Neural cell (in vitro differentiated cells): ENCODE data around the gene GLO1. TPM values are rescaled to one million over a fixed set of nuclear protein-coding genes. Genes with fewer than 3 reads are reported as not detected.
"Not testable (repeated sequence)": the region's sequence is repeated elsewhere in the genome, so short reads cannot be mapped to it uniquely, and the experiment has no call there.

Source experiments
- H2AFZ ChIP-seq: fragments of 200-600, 300-800 bp; sonication (generic), shearing (Covaris generic); 2 replicates; pipeline ENCODE4 v1.6.0; 2014; ENCODE audit warnings: low read depth, mild to moderate bottlenecking, antibody characterized with exemption, low read length, moderate library complexity
- H3F3A ChIP-seq: fragments of 200-600 bp; shearing (Covaris generic); 2 replicates; pipeline ENCODE4 v1.6.1; 2016; ENCODE audit warnings: mild to moderate bottlenecking, moderate library complexity, mixed read lengths, antibody characterized with exemption, low read length; ENCODE audit not compliant: insufficient read depth, poor library complexity, severe bottlenecking
- H3K27ac ChIP-seq: fragments of 200-600, 300-800 bp; sonication (generic), shearing (Covaris generic); 2 replicates; pipeline ENCODE4 v1.5.1; 2014; ENCODE audit warnings: mild to moderate bottlenecking, low read length, moderate library complexity
- H3K27me3 ChIP-seq: fragments of 300-800, 200-600 bp; sonication (generic), shearing (Covaris generic); 2 replicates; pipeline ENCODE4 v1.6.0; 2014; ENCODE audit warnings: mild to moderate bottlenecking, low read depth, low read length, moderate library complexity; ENCODE audit not compliant: insufficient read depth
- H3K36me3 ChIP-seq: fragments of 300-800, 200-600 bp; sonication (generic), shearing (Covaris generic); 2 replicates; pipeline ENCODE4 v1.5.1; 2014; ENCODE audit warnings: mild to moderate bottlenecking, antibody characterized with exemption, low read length, moderate library complexity; ENCODE audit not compliant: insufficient read depth
- H3K4me2 ChIP-seq: fragments of 300-800, 200-600 bp; sonication (generic), shearing (Covaris generic); 2 replicates; pipeline ENCODE4 v1.6.0; 2014; ENCODE audit warnings: mild to moderate bottlenecking, low read length
- H3K4me3 ChIP-seq: fragments of 300-800, 200-600 bp; sonication (generic), shearing (Covaris generic); 2 replicates; pipeline ENCODE4 v1.5.1; 2014; ENCODE audit warnings: mild to moderate bottlenecking, low read length, moderate library complexity
- H3K79me2 ChIP-seq: fragments of 200-600 bp; shearing (Covaris generic); replicated peaks from 2 replicates; pipeline ENCODE4 v1.6.0; 2014; ENCODE audit warnings: mild to moderate bottlenecking, low read length, moderate library complexity; ENCODE audit not compliant: insufficient read depth
- H3K9ac ChIP-seq: fragments of 300-800, 200-600 bp; sonication (generic), shearing (Covaris generic); 2 replicates; pipeline ENCODE4 v1.6.1; 2016; ENCODE audit warnings: mild to moderate bottlenecking, low read length, mixed read lengths
- H3K9me2 ChIP-seq: fragments of 200-600 bp; shearing (Covaris generic); 2 replicates; pipeline ENCODE4 v1.6.1; 2016; ENCODE audit warnings: mild to moderate bottlenecking, low read length, mixed read lengths; ENCODE audit not compliant: insufficient read depth
- H3K9me3 ChIP-seq: fragments of 200-600, 300-800 bp; sonication (generic), shearing (Covaris generic); 2 replicates; pipeline ENCODE4 v1.6.1; 2016; ENCODE audit warnings: mild to moderate bottlenecking, mixed run types, low read length, moderate library complexity, mixed read lengths
- H4K20me1 ChIP-seq: fragments of 200-600 bp; shearing (Covaris generic); 2 replicates; pipeline ENCODE4 v1.6.1; 2016; ENCODE audit warnings: mild to moderate bottlenecking, mixed run types; ENCODE audit not compliant: insufficient read depth
- EP300 ChIP-seq: fragments of 450-650 bp; conservative IDR thresholded peaks from 2 replicates; pipeline ENCODE4 v1.6.1; 2014; ENCODE audit warnings: antibody characterized with exemption, mild to moderate bottlenecking, moderate library complexity; ENCODE audit not compliant: poor library complexity, severe bottlenecking
- EZH2 ChIP-seq: fragments of 200-600, 300-800 bp; shearing (Covaris generic), sonication (generic); IDR thresholded peaks from 2 replicates; pipeline ENCODE4 v1.6.1; 2014; ENCODE audit warnings: antibody characterized with exemption, low read length, borderline replicate concordance, mild to moderate bottlenecking; ENCODE audit not compliant: insufficient read depth, poor library complexity, severe bottlenecking
- MXI1 ChIP-seq: fragments of 450-650 bp; conservative IDR thresholded peaks from 2 replicates; pipeline ENCODE4 v1.6.1; 2014; ENCODE audit warnings: antibody characterized with exemption, mild to moderate bottlenecking; ENCODE audit not compliant: poor library complexity, severe bottlenecking
- POLR2AphosphoS5 ChIP-seq: IDR thresholded peaks from 2 replicates; pipeline ENCODE4 v1.6.1; 2012
- RAD21 ChIP-seq: fragments of 450-650 bp; conservative IDR thresholded peaks from 2 replicates; pipeline ENCODE4 v1.6.1; 2014; ENCODE audit warnings: antibody characterized with exemption, mild to moderate bottlenecking, moderate library complexity
- SMC3 ChIP-seq: fragments of 450-650 bp; conservative IDR thresholded peaks from 2 replicates; pipeline ENCODE4 v1.6.1; 2014; ENCODE audit warnings: antibody characterized with exemption, mild to moderate bottlenecking, moderate library complexity; ENCODE audit not compliant: poor library complexity
- TAF1 ChIP-seq: IDR thresholded peaks from 2 replicates; pipeline ENCODE4 v1.6.1; 2012; ENCODE audit warnings: low read depth
- polyA plus RNA-seq: library from polyadenylated mRNA; depleted of rRNA; stranded (reverse); fragments of >200 nt; gene quantifications from 2 replicates; pipeline ENCODE4 v1.2.3, GENCODE V29; 2014
- TF ChIP-seq, protein P1 (sequence below): IDR thresholded peaks from 2 replicates; pipeline ENCODE4 v1.6.1; 2012; ENCODE audit warnings: borderline replicate concordance
- TF ChIP-seq, protein P2 (sequence below): fragments of 450-650 bp; IDR thresholded peaks from 2 replicates; pipeline ENCODE4 v1.5.1; 2014; ENCODE audit warnings: antibody characterized with exemption, mild to moderate bottlenecking, moderate library complexity; ENCODE audit not compliant: poor library complexity, severe bottlenecking

Gene GLO1
- polyA plus RNA-seq, 1 donor from 2014 or later: 94.8 TPM

DNA sequence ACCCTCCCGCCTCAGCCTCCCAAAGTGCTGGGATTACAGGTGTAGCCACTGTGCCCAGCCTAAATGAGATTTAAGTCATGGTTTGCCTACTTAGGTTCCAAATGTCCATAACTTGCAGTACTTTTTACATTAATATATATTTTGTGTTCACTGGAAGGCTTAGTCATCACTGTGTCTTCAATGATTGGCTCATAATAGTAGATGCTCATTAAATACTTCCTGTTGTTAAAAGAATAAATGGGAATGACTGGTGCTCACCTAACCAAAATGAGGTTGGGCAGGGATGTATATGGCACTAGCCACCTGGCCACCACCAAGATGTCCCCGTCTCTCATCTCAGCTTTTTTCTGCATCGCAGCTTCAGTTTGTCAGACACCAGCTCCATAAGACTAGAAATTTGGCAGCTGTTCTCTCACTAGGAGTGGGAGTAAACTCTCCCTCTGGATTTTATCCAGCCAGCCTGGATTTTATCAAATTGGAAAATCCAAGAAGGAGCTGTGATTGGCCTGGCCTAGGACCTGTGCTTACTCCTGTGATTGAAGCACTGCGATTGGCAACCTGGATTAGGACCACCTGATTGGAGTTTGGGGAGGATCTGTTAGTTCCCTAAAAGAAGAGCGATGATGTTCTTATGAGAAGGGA is 1.1 kb upstream of the GLO1 start:
- H3K4me3 ChIP-seq: no peak overlapping the region
- H3K27me3 ChIP-seq: no peaks in the 10 kb centered on the region
- no peak for TF ChIP-seq EZH2
- TF ChIP-seq SMC3: no peak
- TF ChIP-seq, protein P1, sequence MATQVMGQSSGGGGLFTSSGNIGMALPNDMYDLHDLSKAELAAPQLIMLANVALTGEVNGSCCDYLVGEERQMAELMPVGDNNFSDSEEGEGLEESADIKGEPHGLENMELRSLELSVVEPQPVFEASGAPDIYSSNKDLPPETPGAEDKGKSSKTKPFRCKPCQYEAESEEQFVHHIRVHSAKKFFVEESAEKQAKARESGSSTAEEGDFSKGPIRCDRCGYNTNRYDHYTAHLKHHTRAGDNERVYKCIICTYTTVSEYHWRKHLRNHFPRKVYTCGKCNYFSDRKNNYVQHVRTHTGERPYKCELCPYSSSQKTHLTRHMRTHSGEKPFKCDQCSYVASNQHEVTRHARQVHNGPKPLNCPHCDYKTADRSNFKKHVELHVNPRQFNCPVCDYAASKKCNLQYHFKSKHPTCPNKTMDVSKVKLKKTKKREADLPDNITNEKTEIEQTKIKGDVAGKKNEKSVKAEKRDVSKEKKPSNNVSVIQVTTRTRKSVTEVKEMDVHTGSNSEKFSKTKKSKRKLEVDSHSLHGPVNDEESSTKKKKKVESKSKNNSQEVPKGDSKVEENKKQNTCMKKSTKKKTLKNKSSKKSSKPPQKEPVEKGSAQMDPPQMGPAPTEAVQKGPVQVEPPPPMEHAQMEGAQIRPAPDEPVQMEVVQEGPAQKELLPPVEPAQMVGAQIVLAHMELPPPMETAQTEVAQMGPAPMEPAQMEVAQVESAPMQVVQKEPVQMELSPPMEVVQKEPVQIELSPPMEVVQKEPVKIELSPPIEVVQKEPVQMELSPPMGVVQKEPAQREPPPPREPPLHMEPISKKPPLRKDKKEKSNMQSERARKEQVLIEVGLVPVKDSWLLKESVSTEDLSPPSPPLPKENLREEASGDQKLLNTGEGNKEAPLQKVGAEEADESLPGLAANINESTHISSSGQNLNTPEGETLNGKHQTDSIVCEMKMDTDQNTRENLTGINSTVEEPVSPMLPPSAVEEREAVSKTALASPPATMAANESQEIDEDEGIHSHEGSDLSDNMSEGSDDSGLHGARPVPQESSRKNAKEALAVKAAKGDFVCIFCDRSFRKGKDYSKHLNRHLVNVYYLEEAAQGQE: no peak
- no peak for TF ChIP-seq MXI1
- no peak for TF ChIP-seq TAF1
- no peak for TF ChIP-seq POLR2AphosphoS5
- no peak for TF ChIP-seq EP300
- no peak for TF ChIP-seq RAD21
- TF ChIP-seq, protein P2, sequence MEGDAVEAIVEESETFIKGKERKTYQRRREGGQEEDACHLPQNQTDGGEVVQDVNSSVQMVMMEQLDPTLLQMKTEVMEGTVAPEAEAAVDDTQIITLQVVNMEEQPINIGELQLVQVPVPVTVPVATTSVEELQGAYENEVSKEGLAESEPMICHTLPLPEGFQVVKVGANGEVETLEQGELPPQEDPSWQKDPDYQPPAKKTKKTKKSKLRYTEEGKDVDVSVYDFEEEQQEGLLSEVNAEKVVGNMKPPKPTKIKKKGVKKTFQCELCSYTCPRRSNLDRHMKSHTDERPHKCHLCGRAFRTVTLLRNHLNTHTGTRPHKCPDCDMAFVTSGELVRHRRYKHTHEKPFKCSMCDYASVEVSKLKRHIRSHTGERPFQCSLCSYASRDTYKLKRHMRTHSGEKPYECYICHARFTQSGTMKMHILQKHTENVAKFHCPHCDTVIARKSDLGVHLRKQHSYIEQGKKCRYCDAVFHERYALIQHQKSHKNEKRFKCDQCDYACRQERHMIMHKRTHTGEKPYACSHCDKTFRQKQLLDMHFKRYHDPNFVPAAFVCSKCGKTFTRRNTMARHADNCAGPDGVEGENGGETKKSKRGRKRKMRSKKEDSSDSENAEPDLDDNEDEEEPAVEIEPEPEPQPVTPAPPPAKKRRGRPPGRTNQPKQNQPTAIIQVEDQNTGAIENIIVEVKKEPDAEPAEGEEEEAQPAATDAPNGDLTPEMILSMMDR: no peak

DNA sequence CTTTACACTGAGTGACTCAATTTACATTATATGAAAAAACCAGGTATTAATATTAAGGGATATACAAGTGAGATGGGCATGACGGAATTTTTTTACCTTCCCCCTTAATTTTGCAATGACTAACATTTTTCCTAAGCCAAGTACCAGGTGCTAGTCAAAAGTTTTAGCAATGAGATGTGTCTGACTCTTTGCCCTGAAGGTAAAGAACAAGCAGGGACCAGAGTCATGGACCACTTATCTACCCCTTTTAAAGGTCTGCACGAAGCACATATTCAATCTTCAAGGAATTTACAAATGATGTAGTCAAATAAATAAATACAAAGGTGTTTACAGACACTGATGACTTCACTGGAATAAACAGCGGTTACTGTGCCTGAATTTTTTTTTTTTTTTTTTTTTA is 1.4 kb downstream of the GLO1 start:
- H4K20me1 ChIP-seq: no peaks in the 10 kb centered on the region
- H3K4me3 ChIP-seq: no peak overlapping the region
- H3K27ac ChIP-seq: no peak overlapping the region
- no peaks in the 10 kb centered on the region for H3K9me3 ChIP-seq
- no peaks in the 10 kb centered on the region for H3K9me2 ChIP-seq
- H3K4me2 ChIP-seq: no peak overlapping the region
- no peak for TF ChIP-seq EZH2
- no peak for TF ChIP-seq EP300
- TF ChIP-seq, protein P2: no peak
- no peak for TF ChIP-seq TAF1
- TF ChIP-seq RAD21: no peak
- peaks cover 4% of the 10 kb centered on the region for H3K79me2 ChIP-seq
- H3K9ac ChIP-seq: no peak overlapping the region
- H3K27me3 ChIP-seq: no peaks in the 10 kb centered on the region
- H3F3A ChIP-seq: no peaks in the 10 kb centered on the region
- H2AFZ ChIP-seq: no peak overlapping the region
- no peaks in the 10 kb centered on the region for H3K36me3 ChIP-seq

More for the DNA sequence above, 1.1 kb upstream of the GLO1 start:
- no peaks in the 10 kb centered on the region for H4K20me1 ChIP-seq
- no peak overlapping the region for H3K9ac ChIP-seq
- H3K36me3 ChIP-seq: no peaks in the 10 kb centered on the region
- H3K9me2 ChIP-seq: no peaks in the 10 kb centered on the region
- H3K79me2 ChIP-seq: peaks cover 4% of the 10 kb centered on the region
- H3K27ac ChIP-seq: no peak overlapping the region
- H3K4me2 ChIP-seq: no peak overlapping the region
- no peaks in the 10 kb centered on the region for H3K9me3 ChIP-seq
- no peak overlapping the region for H2AFZ ChIP-seq
- no peaks in the 10 kb centered on the region for H3F3A ChIP-seq

DNA sequence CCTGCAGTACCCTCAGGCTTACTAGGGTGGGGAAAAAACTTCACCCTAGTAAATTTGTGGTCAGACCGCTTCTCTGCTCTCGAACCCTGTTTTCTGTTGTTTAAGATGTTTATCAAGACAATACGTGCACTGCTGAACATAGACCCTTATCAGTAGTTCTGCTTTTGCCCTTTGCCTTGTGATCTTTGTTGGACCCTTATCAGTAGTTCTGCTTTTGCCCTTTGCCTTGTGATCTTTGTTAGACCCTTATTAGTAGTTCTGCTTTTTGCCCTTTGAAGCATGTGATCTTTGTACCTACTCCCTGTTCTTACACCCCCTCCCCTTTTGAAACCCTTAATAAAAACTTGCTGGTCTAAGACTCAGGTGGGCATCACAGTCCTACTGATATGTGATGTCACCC is 3.2 kb downstream of the GLO1 start:
- not testable (repeated sequence) for H3K4me2 ChIP-seq, H3K36me3 ChIP-seq, H3K27ac ChIP-seq, H3K27me3 ChIP-seq, H2AFZ ChIP-seq, H3K9me2 ChIP-seq, H3F3A ChIP-seq, H3K9me3 ChIP-seq, H4K20me1 ChIP-seq, H3K9ac ChIP-seq, H3K4me3 ChIP-seq, H3K79me2 ChIP-seq
